Astrocyte (in vitro differentiated cells and primary cell): ENCODE measurements around the gene CENPX. TPM values are rescaled to one million over a fixed set of nuclear protein-coding genes. Genes with fewer than 3 reads are reported as not detected.

Source experiments
- DNase-seq: peaks from one replicate; pipeline ENCODE4 v3.0.0-alpha.2; 2010; ENCODE audit warnings: low read depth
- FAIRE-seq: peaks from 2 replicates; lab custom pipeline; 2011; peaks lifted over from hg19 to GRCh38; lab: Jason Lieb, UNC
- H2AFZ ChIP-seq: 2 replicates; pipeline ENCODE4 v1.6.0; 2012; ENCODE audit warnings: low read depth, low read length, inconsistent platforms
- H3K27ac ChIP-seq: 2 replicates; pipeline ENCODE4 v1.5.1; 2011; ENCODE audit warnings: low read depth, low read length, inconsistent platforms
- H3K27me3 ChIP-seq: 2 replicates; pipeline ENCODE4 v1.6.0; 2011; ENCODE audit warnings: low read length, inconsistent platforms; ENCODE audit not compliant: insufficient read depth
- H3K36me3 ChIP-seq: 2 replicates; pipeline ENCODE4 v1.5.1; 2011; ENCODE audit warnings: low read length, inconsistent platforms; ENCODE audit not compliant: insufficient read depth
- H3K4me1 ChIP-seq: 2 replicates; pipeline ENCODE4 v1.5.1; 2011; ENCODE audit warnings: low read length, inconsistent platforms; ENCODE audit not compliant: insufficient read depth
- H3K4me2 ChIP-seq: 2 replicates; pipeline ENCODE4 v1.6.0; 2012; ENCODE audit warnings: low read length, inconsistent platforms
- H3K4me3 ChIP-seq: 2 replicates; pipeline ENCODE4 v1.5.1; 2011; ENCODE audit warnings: low read depth, mild to moderate bottlenecking, low read length, inconsistent platforms; ENCODE audit not compliant: insufficient read depth
- H3K79me2 ChIP-seq: 2 replicates; pipeline ENCODE4 v1.6.0; 2012; ENCODE audit warnings: mild to moderate bottlenecking, low read length, inconsistent platforms; ENCODE audit not compliant: insufficient read depth
- H3K9ac ChIP-seq: 2 replicates; pipeline ENCODE4 v1.6.0; 2012; ENCODE audit warnings: mild to moderate bottlenecking, low read length, inconsistent platforms
- H3K9me3 ChIP-seq: 2 replicates; pipeline ENCODE4 v1.5.1; 2012; ENCODE audit warnings: low read depth, mild to moderate bottlenecking, low read length, inconsistent platforms; ENCODE audit not compliant: insufficient read depth
- H4K20me1 ChIP-seq: 2 replicates; pipeline ENCODE4 v1.6.0; 2012; ENCODE audit warnings: low read length, inconsistent platforms; ENCODE audit not compliant: insufficient read depth
- H3K27ac Mint-ChIP-seq: one replicate; pipeline ENCODE4 v1.8.0; 2021; ENCODE audit warnings: mild to moderate bottlenecking, mixed read lengths; ENCODE audit not compliant: unreplicated experiment
- H3K27me3 Mint-ChIP-seq: one replicate; pipeline ENCODE4 v1.8.0; 2021; ENCODE audit warnings: low read depth, mixed read lengths; ENCODE audit not compliant: unreplicated experiment
- H3K36me3 Mint-ChIP-seq: one replicate; pipeline ENCODE4 v1.8.0; 2021; ENCODE audit warnings: low read depth, mixed read lengths; ENCODE audit not compliant: unreplicated experiment
- H3K4me1 Mint-ChIP-seq: one replicate; pipeline ENCODE4 v1.8.0; 2021; ENCODE audit warnings: low read depth, mixed read lengths; ENCODE audit not compliant: unreplicated experiment
- H3K4me3 Mint-ChIP-seq: one replicate; pipeline ENCODE4 v1.8.0; 2021; ENCODE audit warnings: mild to moderate bottlenecking, moderate library complexity, mixed read lengths; ENCODE audit not compliant: unreplicated experiment
- H3K9me3 Mint-ChIP-seq: one replicate; pipeline ENCODE4 v1.8.0; 2021; ENCODE audit warnings: mild to moderate bottlenecking, mixed read lengths; ENCODE audit not compliant: unreplicated experiment
- EZH2 ChIP-seq: IDR thresholded peaks from 2 replicates; pipeline ENCODE4 v1.6.1; 2012; ENCODE audit warnings: mild to moderate bottlenecking, low read length, inconsistent platforms; ENCODE audit not compliant: insufficient read depth
- total RNA-seq: library from RNA; stranded (reverse); gene quantifications from 2 replicates; pipeline ENCODE4 v1.2.1, GENCODE V29; 2021
- TF ChIP-seq, protein P1 (sequence below): IDR thresholded peaks from 2 replicates; pipeline ENCODE4 v1.5.1; 2011; ENCODE audit warnings: low read depth, mild to moderate bottlenecking, inconsistent platforms, low read length, moderate library complexity; ENCODE audit not compliant: insufficient read depth

The CENPX gene
- total RNA-seq, 1 donor from 2014 or later, result 26.7 TPM

DNA sequence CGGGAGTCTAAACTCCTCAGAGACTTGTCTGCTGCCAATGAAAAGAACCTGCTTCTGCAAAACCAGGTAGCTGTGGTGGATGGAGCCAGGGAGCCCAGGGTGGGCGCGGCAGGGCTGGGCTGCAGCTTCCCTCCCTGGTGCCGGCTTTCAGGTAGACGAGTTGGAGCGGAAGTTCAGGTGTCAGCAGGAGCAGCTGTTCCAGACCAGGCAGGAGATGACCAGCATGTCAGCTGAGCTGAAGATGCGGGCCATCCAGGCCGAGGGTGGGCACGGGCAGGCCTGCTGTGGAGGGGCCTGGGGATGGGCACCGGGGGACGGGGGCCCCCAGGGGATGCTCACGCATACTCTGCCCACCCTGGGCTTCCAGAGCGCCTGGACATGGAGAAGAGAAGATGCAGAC, 5.6 kb upstream of the CENPX start:
- no peaks in the 10 kb centered on the region for H3K4me1 Mint-ChIP-seq
- no peak overlapping the region for H2AFZ ChIP-seq
- FAIRE-seq (no peak), DNase-seq (no peak)
- H3K36me3 Mint-ChIP-seq, result peaks cover 1% of the 10 kb centered on the region
- no peaks in the 10 kb centered on the region for H3K9me3 Mint-ChIP-seq
- H3K4me2 ChIP-seq, result no peak overlapping the region
- peaks cover 8% of the 10 kb centered on the region for H3K27me3 Mint-ChIP-seq
- no peaks in the 10 kb centered on the region for H4K20me1 ChIP-seq
- no peak overlapping the region for H3K27ac Mint-ChIP-seq
- H3K4me1 ChIP-seq, result peaks cover 20% of the 10 kb centered on the region
- no peaks in the 10 kb centered on the region for H3K9me3 ChIP-seq
- H3K4me3 Mint-ChIP-seq, result no peak overlapping the region
- no peaks in the 10 kb centered on the region for H3K27me3 ChIP-seq
- H3K36me3 ChIP-seq, result no peaks in the 10 kb centered on the region
- H3K27ac ChIP-seq, result no peak overlapping the region
- no peak overlapping the region for H3K9ac ChIP-seq
- no peak for TF ChIP-seq EZH2
- TF ChIP-seq, protein P1, sequence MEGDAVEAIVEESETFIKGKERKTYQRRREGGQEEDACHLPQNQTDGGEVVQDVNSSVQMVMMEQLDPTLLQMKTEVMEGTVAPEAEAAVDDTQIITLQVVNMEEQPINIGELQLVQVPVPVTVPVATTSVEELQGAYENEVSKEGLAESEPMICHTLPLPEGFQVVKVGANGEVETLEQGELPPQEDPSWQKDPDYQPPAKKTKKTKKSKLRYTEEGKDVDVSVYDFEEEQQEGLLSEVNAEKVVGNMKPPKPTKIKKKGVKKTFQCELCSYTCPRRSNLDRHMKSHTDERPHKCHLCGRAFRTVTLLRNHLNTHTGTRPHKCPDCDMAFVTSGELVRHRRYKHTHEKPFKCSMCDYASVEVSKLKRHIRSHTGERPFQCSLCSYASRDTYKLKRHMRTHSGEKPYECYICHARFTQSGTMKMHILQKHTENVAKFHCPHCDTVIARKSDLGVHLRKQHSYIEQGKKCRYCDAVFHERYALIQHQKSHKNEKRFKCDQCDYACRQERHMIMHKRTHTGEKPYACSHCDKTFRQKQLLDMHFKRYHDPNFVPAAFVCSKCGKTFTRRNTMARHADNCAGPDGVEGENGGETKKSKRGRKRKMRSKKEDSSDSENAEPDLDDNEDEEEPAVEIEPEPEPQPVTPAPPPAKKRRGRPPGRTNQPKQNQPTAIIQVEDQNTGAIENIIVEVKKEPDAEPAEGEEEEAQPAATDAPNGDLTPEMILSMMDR, result no peak
- no peaks in the 10 kb centered on the region for H3K79me2 ChIP-seq
- H3K4me3 ChIP-seq, result no peak overlapping the region

GRCh38 chr17:82025401-82026107, 2.9 kb upstream of the CENPX start:
- H3K36me3 ChIP-seq, result no peaks in the 10 kb centered on the region
- peaks cover 1% of the 10 kb centered on the region for H3K36me3 Mint-ChIP-seq
- H3K79me2 ChIP-seq, result peaks cover 9% of the 10 kb centered on the region
- H3K9me3 ChIP-seq, result no peaks in the 10 kb centered on the region
- H3K4me1 Mint-ChIP-seq, result no peaks in the 10 kb centered on the region
- peaks cover 8% of the 10 kb centered on the region for H3K27me3 Mint-ChIP-seq
- H3K4me3 ChIP-seq, result no peak overlapping the region
- no peaks in the 10 kb centered on the region for H3K9me3 Mint-ChIP-seq
- no peak overlapping the region for H3K9ac ChIP-seq
- no peak overlapping the region for H3K4me3 Mint-ChIP-seq
- H3K27ac Mint-ChIP-seq, result no peak overlapping the region
- H3K27ac ChIP-seq, result no peak overlapping the region
- no peak overlapping the region for H3K4me2 ChIP-seq
- no peak for DNase-seq
- no peak overlapping the region for H2AFZ ChIP-seq
- TF ChIP-seq, protein P1, result no peak
- no peak for TF ChIP-seq EZH2
- no peak for FAIRE-seq
- peaks cover 24% of the 10 kb centered on the region for H3K4me1 ChIP-seq
- H4K20me1 ChIP-seq, result peaks cover 15% of the 10 kb centered on the region
- no peaks in the 10 kb centered on the region for H3K27me3 ChIP-seq

GRCh38 chr17:82024859-82025258, 2.2 kb upstream of the CENPX start:
- H3K9ac ChIP-seq, result no peak overlapping the region
- DNase-seq (no peak), FAIRE-seq (no peak)
- H4K20me1 ChIP-seq, result peaks cover 22% of the 10 kb centered on the region
- Mint-ChIP-seq H3K27me3 (peaks cover 8% of the 10 kb centered on the region), H3K9me3 (no peaks in the 10 kb centered on the region), H3K27ac (no peak overlapping the region), H3K4me3 (no peak overlapping the region), H3K4me1 (no peaks in the 10 kb centered on the region), H3K36me3 (peaks cover 1% of the 10 kb centered on the region)
- no peak for TF ChIP-seq EZH2
- TF ChIP-seq, protein P1, result no peak
- no peak overlapping the region for H3K4me3 ChIP-seq
- no peak overlapping the region for H3K4me2 ChIP-seq
- peaks cover 15% of the 10 kb centered on the region for H3K79me2 ChIP-seq
- H3K9me3 ChIP-seq, result no peaks in the 10 kb centered on the region
- H2AFZ ChIP-seq, result no peak overlapping the region
- no peaks in the 10 kb centered on the region for H3K36me3 ChIP-seq
- H3K4me1 ChIP-seq, result peaks cover 23% of the 10 kb centered on the region
- H3K27ac ChIP-seq, result no peak overlapping the region
- no peaks in the 10 kb centered on the region for H3K27me3 ChIP-seq
